Choroid plexus epithelial cell (primary cell): ENCODE results near the gene PDE8B.

Experiments used
- DNase-seq: peaks from one replicate; pipeline ENCODE4 v3.0.0-alpha.2; 2010; ENCODE audit warnings: low read depth
- H3K4me3 ChIP-seq: 2 replicates; pipeline ENCODE4 v1.5.1; 2011; ENCODE audit warnings: low read depth, mild to moderate bottlenecking, control low read depth, low read length, moderate library complexity
- CTCF ChIP-seq: conservative IDR thresholded peaks from 2 replicates; pipeline ENCODE4 v1.5.1; 2011; ENCODE audit warnings: low read depth, mild to moderate bottlenecking, control low read depth, inconsistent platforms, low read length, moderate library complexity

The PDE8B gene

GRCh38 chr5:77396017-77396416, 185.5 kb downstream of the PDE8B start:
- no peak for TF ChIP-seq CTCF
- no peak for DNase-seq

GRCh38 chr5:77397686-77398292, 187.3 kb downstream of the PDE8B start:
- DNase-seq: no peak
- no peak overlapping the region for H3K4me3 ChIP-seq
- no peak for TF ChIP-seq CTCF

More at GRCh38 chr5:77396017-77396416, 185.5 kb downstream of the PDE8B start:
- H3K4me3 ChIP-seq: no peak overlapping the region

GRCh38 chr5:77398458-77398857, 188.0 kb downstream of the PDE8B start:
- DNase-seq: no peak
- no peak overlapping the region for H3K4me3 ChIP-seq
- no peak for TF ChIP-seq CTCF

- H3K4me3 ChIP-seq: no peak overlapping the region
- no peak for DNase-seq
- no peak for TF ChIP-seq CTCF
These were observed 188.4 kb downstream of the PDE8B start for GRCh38 chr5:77398896-77399295.

GRCh38 chr5:77400645-77401044, 190.2 kb downstream of the PDE8B start:
- no peak for DNase-seq
- no peak for TF ChIP-seq CTCF

GRCh38 chr5:77402796-77403195, 192.3 kb downstream of the PDE8B start:
- no peak for TF ChIP-seq CTCF
- H3K4me3 ChIP-seq: no peak overlapping the region
- no peak for DNase-seq

More at GRCh38 chr5:77400645-77401044, 190.2 kb downstream of the PDE8B start:
- H3K4me3 ChIP-seq: no peak overlapping the region

- no peak for DNase-seq
- H3K4me3 ChIP-seq: no peak overlapping the region
- TF ChIP-seq CTCF: no peak
These were observed 196.7 kb downstream of the PDE8B start for GRCh38 chr5:77407152-77407551.
